HepG2 (cell line): ENCODE results near the gene FKBP1B. TPM values are rescaled to one million over a fixed set of nuclear protein-coding genes. Genes with fewer than 3 reads are reported as not detected.

Source experiments
- ATF3 ChIP-seq: sonication (generic); formaldehyde crosslinking; IDR thresholded peaks from 2 replicates; pipeline ENCODE4 v1.4.0; 2020; ENCODE audit warnings: missing genetic modification reagents
- BORCS8-MEF2B ChIP-seq: sonication (generic); formaldehyde crosslinking; IDR thresholded peaks from 2 replicates; pipeline ENCODE4 v1.8.0; 2022; ENCODE audit warnings: mild to moderate bottlenecking, missing genetic modification reagents
- CCAR2 ChIP-seq: fragments of 200-400 bp; formaldehyde crosslinking; optimal IDR thresholded peaks from 2 replicates; pipeline ENCODE3; 2018; ENCODE audit warnings: low read depth, mild to moderate bottlenecking, low read length, moderate library complexity
- FOSL1 ChIP-seq: sonication (generic); formaldehyde crosslinking; IDR thresholded peaks from 2 replicates; pipeline ENCODE4 v1.9.0; 2021; ENCODE audit warnings: missing genetic modification reagents, borderline replicate concordance
- GATAD1 ChIP-seq: IDR thresholded peaks from 2 replicates; pipeline ENCODE4 v1.6.1; 2016; ENCODE audit warnings: missing genetic modification reagents, missing compliant biosample characterization
- HNRNPH1 ChIP-seq: fragments of 200-400 bp; formaldehyde crosslinking; optimal IDR thresholded peaks from 2 replicates; pipeline ENCODE3; 2017; ENCODE audit warnings: mild to moderate bottlenecking, low read depth, low read length
- HOXA5 ChIP-seq: sonication (generic); formaldehyde crosslinking; IDR thresholded peaks from 2 replicates; pipeline ENCODE4 v1.4.0; 2020; ENCODE audit warnings: missing genetic modification reagents
- MAX ChIP-seq: IDR thresholded peaks from 2 replicates; pipeline ENCODE4 v1.6.1; 2012; ENCODE audit warnings: inconsistent platforms
- MAZ ChIP-seq, 2 experiments: sonication (generic) in 1 of 2; formaldehyde crosslinking in 1 of 2; IDR thresholded peaks; 2 replicates each; pipeline versions ENCODE4 v1.5.0 to v1.6.1; 2012 to 2020; ENCODE audit warnings: low read depth in 2 of 2, mild to moderate bottlenecking in 2 of 2, borderline replicate concordance in 1 of 2, improper control_type of control experiment in 1 of 2, low read length in 1 of 2, missing genetic modification reagents in 1 of 2, moderate library complexity in 1 of 2
- TCF7 ChIP-seq: sonication (generic); IDR thresholded peaks from 2 replicates; pipeline ENCODE4 v1.6.1; 2016; ENCODE audit warnings: antibody characterized with exemption, low read depth
- TRIM22 ChIP-seq: fragments of 450-650 bp; IDR thresholded peaks from 2 replicates; pipeline ENCODE4 v1.6.1; 2017
- ZBTB21 ChIP-seq: sonication (generic); formaldehyde crosslinking; IDR thresholded peaks from 2 replicates; pipeline ENCODE4 v1.4.0; 2020; ENCODE audit warnings: missing genetic modification reagents
- ZNF225 ChIP-seq: sonication (generic); formaldehyde crosslinking; IDR thresholded peaks from 2 replicates; pipeline ENCODE4 v1.4.0; 2020; ENCODE audit warnings: mild to moderate bottlenecking, missing genetic modification reagents
- ZNF292 ChIP-seq: sonication (generic); formaldehyde crosslinking; IDR thresholded peaks from 2 replicates; pipeline ENCODE4 v1.8.1; 2022; ENCODE audit warnings: mild to moderate bottlenecking, low read depth, missing genetic modification reagents, borderline replicate concordance
- ZNF3 ChIP-seq: IDR thresholded peaks from 2 replicates; pipeline ENCODE4 v1.7.0; 2017; ENCODE audit warnings: inconsistent platforms
- ZNF329 ChIP-seq: sonication (generic); formaldehyde crosslinking; IDR thresholded peaks from 2 replicates; pipeline ENCODE4 v1.9.0; 2021; ENCODE audit warnings: low read depth, mild to moderate bottlenecking, missing genetic modification reagents
- ZNF574 ChIP-seq: sonication (generic); formaldehyde crosslinking; IDR thresholded peaks from 2 replicates; pipeline ENCODE4 v1.4.0; 2020; ENCODE audit warnings: missing genetic modification reagents
- ZNF660 ChIP-seq: sonication (generic); formaldehyde crosslinking; IDR thresholded peaks from 2 replicates; pipeline ENCODE4 v1.5.1; 2020; ENCODE audit warnings: mild to moderate bottlenecking, low read depth, missing genetic modification reagents, borderline replicate concordance
- ZNF672 ChIP-seq: sonication (generic); formaldehyde crosslinking; IDR thresholded peaks from 2 replicates; pipeline ENCODE4 v1.8.1; 2022; ENCODE audit warnings: missing genetic modification reagents
- ZNF839 ChIP-seq: sonication (generic); formaldehyde crosslinking; IDR thresholded peaks from 2 replicates; pipeline ENCODE4 v1.4.0; 2020; ENCODE audit warnings: missing genetic modification reagents, mild to moderate bottlenecking, borderline replicate concordance
- polyA plus RNA-seq, 8 experiments: library from polyadenylated mRNA; depleted of rRNA in 3 of 8; stranded (reverse) in 7 of 8; unstranded in 1 of 8; fragments of >200 nt; fragmentation: Illumina TruSeq in 4 of 8; extraction: Trizol in 4 of 8; gene quantifications; 2 replicates each; pipeline versions ENCODE4 v1.2.1 to v1.2.3, GENCODE V29; 2011 to 2016; ENCODE audit warnings: low read depth in 4 of 8, missing spikeins in 1 of 8, mixed read lengths in 1 of 8; ENCODE audit not compliant: insufficient read depth in 1 of 8
- total RNA-seq, 5 experiments: library from RNA; depleted of rRNA; stranded (reverse); fragments of >200 nt; fragmentation: Illumina TruSeq; extraction: Trizol; gene quantifications; 2 replicates each; pipeline ENCODE4 v1.2.3, GENCODE V29; 2016; ENCODE audit warnings: low read depth in 1 of 5

FKBP1B gene
- total and polyA plus RNA-seq, 2 of the 13 experiments (the other 11 are each of a cell fraction or from before 2014, with no cell fraction given) = 35.2 to 96.3 TPM

GRCh38 chr2:24075915-24076848 is 26.6 kb downstream of the FKBP1B start, which contains the start of gene SF3B6 (continued):
- TF ChIP-seq HOXA5 (peak; percentile 95), HNRNPH1 (no peak), FOSL1 (no peak; the same call in 1 of the 2 replicates), TRIM22 (no peak), ZNF672 (no peak), TCF7 (no peak), ZBTB21 (CRISPR knock-in tag) (peak; percentile 79), ZNF225 (CRISPR knock-in tag) (peak; percentile 92; the same call in 1 of the 2 replicates), ZNF292 (peak; percentile 58; the same call in 1 of the 2 replicates), ZNF574 (CRISPR knock-in tag) (peak; percentile 98), MAX (peak; percentile 95), CCAR2 (peak; percentile 99), BORCS8-MEF2B (CRISPR knock-in tag) (peak; percentile 98), ZNF329 (CRISPR knock-in tag) (peak; percentile 60; the same call in 1 of the 2 replicates), ZNF839 (CRISPR knock-in tag) (peak; percentile 57; the same call in 1 of the 2 replicates), ZNF3 (CRISPR knock-in tag) (peak; percentile 61; the same call in 1 of the 2 replicates), ATF3 (CRISPR knock-in tag) (peak; percentile 78), ZNF660 (CRISPR knock-in tag) (no peak), MAZ (IDR thresholded peaks at IDR 0.05; ENCODE audit: borderline replicate concordance, low read depth, low read length) (peak; percentile 47), MAZ (CRISPR knock-in tag; IDR thresholded peaks at IDR 0.05; ENCODE audit: low read depth) (peak; percentile 96), GATAD1 (peak; percentile 99)
